GM23338 (cell line): ENCODE measurements around the gene ACOT11.

Source experiments
- CREB1 ChIP-seq: fragments of 250-450 bp; sonication (Bioruptor Pico); IDR thresholded peaks from 2 replicates; pipeline ENCODE4 v1.5.0; 2020; ENCODE audit warnings: low read depth, mild to moderate bottlenecking, moderate library complexity
- EZH2 ChIP-seq: fragments of 200-600 bp; sonication (generic); IDR thresholded peaks from one replicate; pipeline ENCODE4 v1.8.0; 2017; ENCODE audit warnings: antibody characterized with exemption, mild to moderate bottlenecking, low read depth; ENCODE audit not compliant: unreplicated experiment
- POLR2AphosphoS5 ChIP-seq: IDR thresholded peaks from 2 replicates; pipeline ENCODE4 v1.6.1; 2016; ENCODE audit warnings: antibody characterized with exemption, low read depth
- REST ChIP-seq: IDR thresholded peaks from one replicate; pipeline ENCODE4 v1.6.1; 2018; ENCODE audit warnings: antibody characterized with exemption; ENCODE audit not compliant: unreplicated experiment
- STAT1 ChIP-seq: IDR thresholded peaks from one replicate; pipeline ENCODE4 v1.6.1; 2016; ENCODE audit warnings: antibody characterized with exemption; ENCODE audit not compliant: unreplicated experiment
- TF ChIP-seq, protein P1 (sequence below), 2 experiments: fragments of 200-600 bp in 1 of 2; sonication (generic) in 1 of 2; conservative IDR thresholded peaks; 2 replicates each; pipeline versions ENCODE4 v1.5.1 to v1.6.1; 2016 to 2017; ENCODE audit warnings: antibody characterized with exemption in 2 of 2, low read depth in 2 of 2, mild to moderate bottlenecking in 2 of 2, moderate library complexity in 1 of 2

GRCh38 chr1:54574158-54574778, 26.2 kb downstream of the ACOT11 start:
- TF ChIP-seq REST: no peak
- TF ChIP-seq, protein P1, sequence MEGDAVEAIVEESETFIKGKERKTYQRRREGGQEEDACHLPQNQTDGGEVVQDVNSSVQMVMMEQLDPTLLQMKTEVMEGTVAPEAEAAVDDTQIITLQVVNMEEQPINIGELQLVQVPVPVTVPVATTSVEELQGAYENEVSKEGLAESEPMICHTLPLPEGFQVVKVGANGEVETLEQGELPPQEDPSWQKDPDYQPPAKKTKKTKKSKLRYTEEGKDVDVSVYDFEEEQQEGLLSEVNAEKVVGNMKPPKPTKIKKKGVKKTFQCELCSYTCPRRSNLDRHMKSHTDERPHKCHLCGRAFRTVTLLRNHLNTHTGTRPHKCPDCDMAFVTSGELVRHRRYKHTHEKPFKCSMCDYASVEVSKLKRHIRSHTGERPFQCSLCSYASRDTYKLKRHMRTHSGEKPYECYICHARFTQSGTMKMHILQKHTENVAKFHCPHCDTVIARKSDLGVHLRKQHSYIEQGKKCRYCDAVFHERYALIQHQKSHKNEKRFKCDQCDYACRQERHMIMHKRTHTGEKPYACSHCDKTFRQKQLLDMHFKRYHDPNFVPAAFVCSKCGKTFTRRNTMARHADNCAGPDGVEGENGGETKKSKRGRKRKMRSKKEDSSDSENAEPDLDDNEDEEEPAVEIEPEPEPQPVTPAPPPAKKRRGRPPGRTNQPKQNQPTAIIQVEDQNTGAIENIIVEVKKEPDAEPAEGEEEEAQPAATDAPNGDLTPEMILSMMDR (conservative IDR thresholded peaks at IDR 0.05; ENCODE audit: low read depth in 2 of 2): no peak
- TF ChIP-seq POLR2AphosphoS5: no peak
- TF ChIP-seq CREB1 (CRISPR knock-in tag): no peak
- no peak for TF ChIP-seq EZH2
- no peak for TF ChIP-seq STAT1
